K562 (cell line): ENCODE results near the gene CCSER2. TPM values are rescaled to one million over a fixed set of nuclear protein-coding genes. Genes with fewer than 3 reads are reported as not detected.
"Not testable (repeated sequence)": the region's sequence is repeated elsewhere in the genome, so short reads cannot be mapped to it uniquely, and the experiment has no call there.

Experiments used
- ATAC-seq: fragments of 200-7000 bp; cut with Tn5 transposase; 3 replicates; pipeline ENCODE4 v1.9.1; 2020; ENCODE audit warnings: moderate library complexity
- BruUV-seq: library from RNA; stranded (reverse); fragments of 400-500 nt; replicated peaks from 2 replicates; lab custom pipeline; 2021; lab: Mats Ljungman, UMichigan
- CTCF ChIA-PET: fragments of 300-600 bp; formaldehyde crosslinking; extraction: SDS; loops from one replicate; lab custom pipeline; 2021; ENCODE audit warnings: low intra/inter-chr PET ratio; lab: Yijun Ruan, JAX
- POLR2A ChIA-PET: fragments of 300-600, 350-650 bp; sonication (Branson Sonifier 250); formaldehyde crosslinking; extraction: SDS; loops from one replicate; lab custom pipeline; 2021; ENCODE audit warnings: antibody characterized with exemption, inconsistent platforms; lab: Yijun Ruan, JAX
- DNase-seq, 4 experiments: peaks; one replicate each; pipeline versions ENCODE4 v3.0.0 to v3.0.0-alpha.2; 2011 to 2018; ENCODE audit warnings: low spot score in 3 of 4, mixed read lengths in 3 of 4; ENCODE audit errors: extremely low read depth in 1 of 4
- FAIRE-seq: peaks from 2 replicates; lab custom pipeline; 2011; peaks lifted over from hg19 to GRCh38; lab: Jason Lieb, UNC
- H2AFZ ChIP-seq: 2 replicates; pipeline ENCODE4 v1.6.0; 2011; ENCODE audit warnings: low read depth, low read length, control low read depth, inconsistent platforms
- H3K27ac ChIP-seq: fragments of 200-600 bp; 3 replicates; pipeline ENCODE4 v1.8.0; 2011; ENCODE audit warnings: low read depth, mild to moderate bottlenecking, control low read depth, inconsistent platforms, low read length, moderate library complexity, mixed read lengths; ENCODE audit errors: extremely low read depth
- H3K27me3 ChIP-seq, 2 experiments: fragments of 300-600 bp in 1 of 2; 2 replicates in 1 of 2; 3 replicates in 1 of 2; pipeline versions ENCODE4 v1.6.0 to v1.8.0; 2011; ENCODE audit warnings: inconsistent platforms in 2 of 2, low read length in 2 of 2, mild to moderate bottlenecking in 1 of 2, mixed read lengths in 1 of 2, moderate library complexity in 1 of 2; ENCODE audit not compliant: control insufficient read depth in 2 of 2, insufficient read depth in 2 of 2
- H3K36me3 ChIP-seq: fragments of 300-600 bp; 3 replicates; pipeline ENCODE4 v1.8.0; 2011; ENCODE audit warnings: mild to moderate bottlenecking, low read length, inconsistent platforms; ENCODE audit not compliant: control insufficient read depth, insufficient read depth
- H3K4me1 ChIP-seq, 2 experiments: fragments of 200-600 bp in 1 of 2; replicated peaks in 1 of 2; 2 replicates in 1 of 2; 3 replicates in 1 of 2; pipeline versions ENCODE4 v1.5.1 to v1.8.0; 2011; ENCODE audit warnings: inconsistent platforms in 2 of 2, low read length in 2 of 2, mild to moderate bottlenecking in 1 of 2, mixed read lengths in 1 of 2, moderate library complexity in 1 of 2; ENCODE audit not compliant: control insufficient read depth in 2 of 2, insufficient read depth in 2 of 2
- H3K4me2 ChIP-seq: 2 replicates; pipeline ENCODE4 v1.6.1; 2011; ENCODE audit warnings: low read length, control low read depth, inconsistent platforms, mixed read lengths; ENCODE audit not compliant: insufficient read depth
- H3K4me3 ChIP-seq: fragments of 200-600 bp; sonication (generic), shearing (Covaris generic); 2 replicates; pipeline ENCODE4 v1.5.1; 2016; ENCODE audit warnings: control low read depth, inconsistent platforms
- H3K79me2 ChIP-seq: fragments of 200-600 bp; 3 replicates; pipeline ENCODE4 v1.8.0; 2011; ENCODE audit warnings: low read length, inconsistent platforms; ENCODE audit not compliant: control insufficient read depth, insufficient read depth
- H3K9ac ChIP-seq, 2 experiments: 2 replicates each; pipeline versions ENCODE4 v1.6.0 to v1.6.1; 2011; ENCODE audit warnings: low read depth in 2 of 2, low read length in 2 of 2, control low read depth in 1 of 2, inconsistent platforms in 1 of 2, mild to moderate bottlenecking in 1 of 2, mixed read lengths in 1 of 2; ENCODE audit not compliant: insufficient read depth in 1 of 2
- H3K9me1 ChIP-seq: one replicate; pipeline ENCODE4 v1.6.0; 2011; ENCODE audit warnings: inconsistent platforms, mild to moderate bottlenecking, low read length, moderate library complexity; ENCODE audit not compliant: control insufficient read depth, insufficient read depth
- H3K9me3 ChIP-seq: replicated peaks from 2 replicates; pipeline ENCODE4 v1.5.1; 2011; ENCODE audit warnings: low read depth, low read length, inconsistent platforms; ENCODE audit not compliant: control insufficient read depth, insufficient read depth
- H4K20me1 ChIP-seq: replicated peaks from 2 replicates; pipeline ENCODE4 v1.6.1; 2011; ENCODE audit warnings: low read length, inconsistent platforms, mixed read lengths; ENCODE audit not compliant: control insufficient read depth, insufficient read depth
- AFF1 ChIP-seq, 2 experiments: fragments of 450-650 bp; IDR thresholded peaks; 2 replicates each; pipeline ENCODE4 v1.6.1; 2018; ENCODE audit warnings: mild to moderate bottlenecking in 2 of 2, low read depth in 1 of 2; ENCODE audit not compliant: partially characterized antibody in 2 of 2
- ARID4B ChIP-seq: sonication (generic); formaldehyde crosslinking; IDR thresholded peaks from 2 replicates; pipeline ENCODE4 v1.8.0; 2022; ENCODE audit warnings: mild to moderate bottlenecking, missing genetic modification reagents
- CXXC5 ChIP-seq: fragments of 250-450 bp; sonication (Bioruptor Pico); IDR thresholded peaks from 2 replicates; pipeline ENCODE4 v1.8.0; 2022; ENCODE audit warnings: inconsistent platforms, mild to moderate bottlenecking, moderate library complexity
- MYC ChIP-seq, 2 experiments: fragments of 250-450 bp in 1 of 2; sonication (Bioruptor Pico) in 1 of 2; IDR thresholded peaks; 2 replicates each; pipeline versions ENCODE4 v1.5.1 to v1.6.1; 2012 to 2021; ENCODE audit warnings: low read depth in 2 of 2, borderline replicate concordance in 1 of 2, improper control_type of control experiment in 1 of 2, low read length in 1 of 2, mild to moderate bottlenecking in 1 of 2, moderate library complexity in 1 of 2
- NBN ChIP-seq: fragments of 450-650 bp; IDR thresholded peaks from 2 replicates; pipeline ENCODE4 v1.6.1; 2016; ENCODE audit warnings: low read depth, mild to moderate bottlenecking
- NCOA1 ChIP-seq: fragments of 450-650 bp; IDR thresholded peaks from 2 replicates; pipeline ENCODE4 v1.6.1; 2016; ENCODE audit warnings: low read depth
- NCOR1 ChIP-seq: fragments of 450-650 bp; IDR thresholded peaks from 2 replicates; pipeline ENCODE4 v1.6.1; 2016; ENCODE audit warnings: mild to moderate bottlenecking, moderate library complexity
- NRF1 ChIP-seq, 2 experiments: fragments of 450-650 bp; IDR thresholded peaks in 1 of 2; conservative IDR thresholded peaks in 1 of 2; 2 replicates each; pipeline ENCODE4 v1.6.1; 2014; ENCODE audit warnings: mild to moderate bottlenecking in 2 of 2
- TAF9B ChIP-seq: fragments of 450-650 bp; IDR thresholded peaks from 2 replicates; pipeline ENCODE4 v1.6.1; 2018; ENCODE audit warnings: mild to moderate bottlenecking; ENCODE audit not compliant: partially characterized antibody
- TFAP4 ChIP-seq: sonication (generic); formaldehyde crosslinking; IDR thresholded peaks from 2 replicates; pipeline ENCODE4 v1.8.0; 2022; ENCODE audit warnings: missing genetic modification reagents, mild to moderate bottlenecking, moderate library complexity, borderline replicate concordance
- ZSCAN29 ChIP-seq: fragments of 450-650 bp; IDR thresholded peaks from 2 replicates; pipeline ENCODE4 v1.6.1; 2017
- WGBS: fragments of 100-300 bp; shearing (Covaris generic); methylation state at CpG from one replicate; pipeline ENCODE4 v1.1.6; 2016; ENCODE audit warnings: low coverage, mixed read lengths; ENCODE audit not compliant: insufficient coverage; ENCODE audit errors: missing lambda C conversion rate; 5-methylcytosine and 5-hydroxymethylcytosine counted together
- in situ Hi-C: fragments of 300-500 bp; cut with MboI; formaldehyde crosslinking; loops from 4 replicates; pipeline ENCODE4 v1.15.0; 2018; ENCODE audit warnings: inconsistent platforms, mixed read lengths
- intact Hi-C: fragments of 100-400 bp; cut with micrococcal nuclease; formaldehyde crosslinking; loops from 2 replicates; pipeline ENCODE4 v1.14.2; 2022
- polyA plus RNA-seq, 8 experiments: library from polyadenylated mRNA; depleted of rRNA in 4 of 8; stranded (reverse) in 5 of 8; unstranded in 3 of 8; fragments of >200 nt; fragmentation: Nextera tagmentation in 2 of 8; fragmentation: Illumina TruSeq in 1 of 8; extraction: Ambion mirVana in 2 of 8; extraction: Trizol in 1 of 8; gene quantifications; 2 replicates each; pipeline versions ENCODE4 v1.2.1 to v1.2.3, GENCODE V29; 2011 to 2014; ENCODE audit warnings: inconsistent platforms in 1 of 8, missing spikeins in 1 of 8
- total RNA-seq, 7 experiments: library from RNA; depleted of rRNA in 6 of 7; stranded (reverse); fragments of >200 nt in 6 of 7; fragmentation: Illumina TruSeq in 2 of 7; extraction: Trizol in 2 of 7; gene quantifications; 2 replicates each; pipeline versions ENCODE4 v1.2.1 to v1.2.3, GENCODE V29; 2011 to 2021; ENCODE audit warnings: low replicate concordance in 1 of 7

The CCSER2 gene
- total and polyA plus RNA-seq, 9 of the 15 experiments (the other 6 are each of a cell fraction or from before 2014, with no cell fraction given): 2.7 to 15.1 (median 9.7) TPM

- intact Hi-C loops; H3K27ac ChIP-seq; H3K27me3 ChIP-seq; FAIRE-seq; H4K20me1 ChIP-seq; H3K4me1 ChIP-seq; H3K36me3 ChIP-seq; in situ Hi-C loops; H3K9me1 ChIP-seq; H3K4me2 ChIP-seq; H3K9me3 ChIP-seq; H3K79me2 ChIP-seq; CTCF ChIA-PET; TF ChIP-seq MYC (IDR thresholded peaks at IDR 0.05; ENCODE audit: low read depth, low read length): not testable (repeated sequence)
- peak in 1 of 4 experiments; percentile 53 for DNase-seq
- Histone ChIP-seq H3K9ac (peak overlapping the region in 1 of 2 experiments; percentile 64; a peak in 1 of 4 replicates), H3K4me3 (peak overlapping the region; percentile 2), H2AFZ (peak overlapping the region; percentile 80)
- TSS peak; percentile 84 for BruUV-seq
- ATAC-seq: peak; percentile 91
- POLR2A ChIA-PET: interaction anchor here (0.7 to 2.5 kb wide), 6 partner anchors 9 to 118 kb away, joined by 3 to 7 read pairs (median 4); no protein-coding TSS in a partner anchor
- WGBS: 6% methylated on average over 22 of the region's 31 CpGs
- TF ChIP-seq TAF9B (peak; percentile 73), ARID4B (CRISPR knock-in tag) (0 out of 2 replicates have a peak, but pooled peaks have one; percentile 36), NCOR1 (peak; percentile 36), CXXC5 (peak; percentile 70), TFAP4 (peak; percentile 52; the same call in 1 of the 2 replicates), NRF1 (conservative IDR thresholded peaks at IDR 0.05 in 1 of 2, IDR thresholded peaks at IDR 0.05 in 1 of 2) (peak; percentile 62 to 69), ZSCAN29 (0 out of 2 replicates have a peak, but pooled peaks have one; percentile 19), MYC (CRISPR knock-in tag; IDR thresholded peaks at IDR 0.05; ENCODE audit: borderline replicate concordance, low read depth) (0 out of 2 replicates have a peak, but pooled peaks have one; percentile 61), NCOA1 (0 out of 2 replicates have a peak, but pooled peaks have one; percentile 35), NBN (peak; percentile 37; the same call in 1 of the 2 replicates), AFF1 (IDR thresholded peaks at IDR 0.05; ENCODE audit: low read depth in 1 of 2, partially characterized antibody in 2 of 2) (peak in 1 of 2 experiments; percentile 56)
These were observed 48.4 kb upstream of the CCSER2 start for GRCh38 chr10:84279876-84280475.
